K562 (cell line): ENCODE measurements around the gene ANKLE1. TPM values are rescaled to one million over a fixed set of nuclear protein-coding genes. Genes with fewer than 3 reads are reported as not detected.

ENCODE experiments used
- ATAC-seq: fragments of 200-7000 bp; cut with Tn5 transposase; 3 replicates; pipeline ENCODE4 v1.9.1; 2020; ENCODE audit warnings: moderate library complexity
- BruUV-seq: library from RNA; stranded (reverse); fragments of 400-500 nt; replicated peaks from 2 replicates; lab custom pipeline; 2021; lab: Mats Ljungman, UMichigan
- CTCF ChIA-PET: fragments of 300-600 bp; formaldehyde crosslinking; extraction: SDS; loops from one replicate; lab custom pipeline; 2021; ENCODE audit warnings: low intra/inter-chr PET ratio; lab: Yijun Ruan, JAX
- POLR2A ChIA-PET: fragments of 300-600, 350-650 bp; sonication (Branson Sonifier 250); formaldehyde crosslinking; extraction: SDS; loops from one replicate; lab custom pipeline; 2021; ENCODE audit warnings: antibody characterized with exemption, inconsistent platforms; lab: Yijun Ruan, JAX
- DNase-seq, 4 experiments: peaks; one replicate each; pipeline versions ENCODE4 v3.0.0 to v3.0.0-alpha.2; 2011 to 2018; ENCODE audit warnings: low spot score in 3 of 4, mixed read lengths in 3 of 4; ENCODE audit errors: extremely low read depth in 1 of 4
- FAIRE-seq: peaks from 2 replicates; lab custom pipeline; 2011; peaks lifted over from hg19 to GRCh38; lab: Jason Lieb, UNC
- H2AFZ ChIP-seq: 2 replicates; pipeline ENCODE4 v1.6.0; 2011; ENCODE audit warnings: low read depth, low read length, control low read depth, inconsistent platforms
- H3K27ac ChIP-seq: fragments of 200-600 bp; 3 replicates; pipeline ENCODE4 v1.8.0; 2011; ENCODE audit warnings: low read depth, mild to moderate bottlenecking, control low read depth, inconsistent platforms, low read length, moderate library complexity, mixed read lengths; ENCODE audit errors: extremely low read depth
- H3K27me3 ChIP-seq, 2 experiments: fragments of 300-600 bp in 1 of 2; 2 replicates in 1 of 2; 3 replicates in 1 of 2; pipeline versions ENCODE4 v1.6.0 to v1.8.0; 2011; ENCODE audit warnings: inconsistent platforms in 2 of 2, low read length in 2 of 2, mild to moderate bottlenecking in 1 of 2, mixed read lengths in 1 of 2, moderate library complexity in 1 of 2; ENCODE audit not compliant: control insufficient read depth in 2 of 2, insufficient read depth in 2 of 2
- H3K36me3 ChIP-seq: fragments of 300-600 bp; 3 replicates; pipeline ENCODE4 v1.8.0; 2011; ENCODE audit warnings: mild to moderate bottlenecking, low read length, inconsistent platforms; ENCODE audit not compliant: control insufficient read depth, insufficient read depth
- H3K4me1 ChIP-seq, 2 experiments: fragments of 200-600 bp in 1 of 2; replicated peaks in 1 of 2; 2 replicates in 1 of 2; 3 replicates in 1 of 2; pipeline versions ENCODE4 v1.5.1 to v1.8.0; 2011; ENCODE audit warnings: inconsistent platforms in 2 of 2, low read length in 2 of 2, mild to moderate bottlenecking in 1 of 2, mixed read lengths in 1 of 2, moderate library complexity in 1 of 2; ENCODE audit not compliant: control insufficient read depth in 2 of 2, insufficient read depth in 2 of 2
- H3K4me2 ChIP-seq: 2 replicates; pipeline ENCODE4 v1.6.1; 2011; ENCODE audit warnings: low read length, control low read depth, inconsistent platforms, mixed read lengths; ENCODE audit not compliant: insufficient read depth
- H3K4me3 ChIP-seq: fragments of 200-600 bp; sonication (generic), shearing (Covaris generic); 2 replicates; pipeline ENCODE4 v1.5.1; 2016; ENCODE audit warnings: control low read depth, inconsistent platforms
- H3K79me2 ChIP-seq: fragments of 200-600 bp; 3 replicates; pipeline ENCODE4 v1.8.0; 2011; ENCODE audit warnings: low read length, inconsistent platforms; ENCODE audit not compliant: control insufficient read depth, insufficient read depth
- H3K9ac ChIP-seq, 2 experiments: 2 replicates each; pipeline versions ENCODE4 v1.6.0 to v1.6.1; 2011; ENCODE audit warnings: low read depth in 2 of 2, low read length in 2 of 2, control low read depth in 1 of 2, inconsistent platforms in 1 of 2, mild to moderate bottlenecking in 1 of 2, mixed read lengths in 1 of 2; ENCODE audit not compliant: insufficient read depth in 1 of 2
- H3K9me1 ChIP-seq: one replicate; pipeline ENCODE4 v1.6.0; 2011; ENCODE audit warnings: inconsistent platforms, mild to moderate bottlenecking, low read length, moderate library complexity; ENCODE audit not compliant: control insufficient read depth, insufficient read depth
- H3K9me3 ChIP-seq: replicated peaks from 2 replicates; pipeline ENCODE4 v1.5.1; 2011; ENCODE audit warnings: low read depth, low read length, inconsistent platforms; ENCODE audit not compliant: control insufficient read depth, insufficient read depth
- H4K20me1 ChIP-seq: replicated peaks from 2 replicates; pipeline ENCODE4 v1.6.1; 2011; ENCODE audit warnings: low read length, inconsistent platforms, mixed read lengths; ENCODE audit not compliant: control insufficient read depth, insufficient read depth
- SAP30 ChIP-seq: fragments of 200-600 bp; sonication (generic); IDR thresholded peaks from 2 replicates; pipeline ENCODE4 v1.6.1; 2012; ENCODE audit warnings: borderline replicate concordance, low read depth, mild to moderate bottlenecking, moderate library complexity, low read length, control low read depth, inconsistent platforms; ENCODE audit not compliant: insufficient read depth, poor library complexity, severe bottlenecking
- WGBS: fragments of 100-300 bp; shearing (Covaris generic); methylation state at CpG from one replicate; pipeline ENCODE4 v1.1.6; 2016; ENCODE audit warnings: low coverage, mixed read lengths; ENCODE audit not compliant: insufficient coverage; ENCODE audit errors: missing lambda C conversion rate; 5-methylcytosine and 5-hydroxymethylcytosine counted together
- in situ Hi-C: fragments of 300-500 bp; cut with MboI; formaldehyde crosslinking; loops from 4 replicates; pipeline ENCODE4 v1.15.0; 2018; ENCODE audit warnings: inconsistent platforms, mixed read lengths
- intact Hi-C: fragments of 100-400 bp; cut with micrococcal nuclease; formaldehyde crosslinking; loops from 2 replicates; pipeline ENCODE4 v1.14.2; 2022
- polyA plus RNA-seq, 8 experiments: library from polyadenylated mRNA; depleted of rRNA in 4 of 8; stranded (reverse) in 5 of 8; unstranded in 3 of 8; fragments of >200 nt; fragmentation: Nextera tagmentation in 2 of 8; fragmentation: Illumina TruSeq in 1 of 8; extraction: Ambion mirVana in 2 of 8; extraction: Trizol in 1 of 8; gene quantifications; 2 replicates each; pipeline versions ENCODE4 v1.2.1 to v1.2.3, GENCODE V29; 2011 to 2014; ENCODE audit warnings: inconsistent platforms in 1 of 8, missing spikeins in 1 of 8
- total RNA-seq, 7 experiments: library from RNA; depleted of rRNA in 6 of 7; stranded (reverse); fragments of >200 nt in 6 of 7; fragmentation: Illumina TruSeq in 2 of 7; extraction: Trizol in 2 of 7; gene quantifications; 2 replicates each; pipeline versions ENCODE4 v1.2.1 to v1.2.3, GENCODE V29; 2011 to 2021; ENCODE audit warnings: low replicate concordance in 1 of 7
- TF ChIP-seq, protein P1 (sequence below): sonication (generic); formaldehyde crosslinking; IDR thresholded peaks from 2 replicates; pipeline ENCODE4 v1.8.1; 2023; ENCODE audit warnings: mild to moderate bottlenecking, missing genetic modification reagents
- TF ChIP-seq, protein P2 (sequence below), 3 experiments: fragments of 200-800 bp in 1 of 3; sonication (Bioruptor generic) in 1 of 3; sonication (generic) in 1 of 3; formaldehyde crosslinking in 1 of 3; IDR thresholded peaks; 2 replicates each; pipeline versions ENCODE4 v1.6.1 to v1.8.0; 2016 to 2022; ENCODE audit warnings: mild to moderate bottlenecking in 2 of 3, missing compliant biosample characterization in 2 of 3, missing genetic modification characterization in 2 of 3, missing genetic modification reagents in 1 of 3

Gene ANKLE1
- total and polyA plus RNA-seq, 9 of the 15 experiments (the other 6 are each of a cell fraction or from before 2014, with no cell fraction given) = 0.63 to 9.2 (median 2.9) TPM

DNA sequence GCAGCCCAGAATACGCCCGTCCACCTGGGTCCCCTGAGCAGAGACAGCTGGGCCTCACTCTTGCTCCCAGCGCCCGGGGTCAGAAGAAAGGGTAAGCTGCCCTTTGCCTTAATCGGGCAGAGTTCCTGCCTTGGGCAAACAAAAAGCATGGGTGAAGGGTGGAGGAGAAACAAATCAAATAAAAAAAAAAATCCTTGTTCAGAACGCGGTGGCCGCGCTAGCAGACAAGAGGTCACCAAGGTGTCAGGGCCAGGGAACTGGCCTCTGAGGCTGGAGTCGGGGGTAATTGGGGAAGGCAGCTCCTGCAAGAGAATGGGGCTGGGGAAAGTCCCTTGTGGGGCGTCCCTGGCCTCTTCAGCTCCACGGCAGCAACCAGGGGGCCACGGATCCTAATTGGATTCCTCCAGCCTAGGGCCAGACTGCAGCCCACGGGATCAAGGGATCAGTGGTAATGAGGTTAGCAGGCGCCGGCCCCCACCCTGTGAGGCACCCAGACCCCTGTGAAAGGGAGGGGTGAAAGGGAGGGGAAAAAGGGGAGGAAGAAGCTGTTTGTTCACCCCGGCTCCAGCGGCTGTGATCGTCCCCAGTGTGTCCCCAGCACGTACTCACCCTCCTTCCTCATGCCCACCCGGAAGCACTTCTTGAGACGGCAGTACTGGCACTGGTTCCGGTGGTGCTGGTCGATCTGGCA, 41.5 kb upstream of the ANKLE1 start:
- in situ Hi-C loops (no loop called here), intact Hi-C loops (no loop called here)
- no TSS peak for BruUV-seq
- H3K4me3 ChIP-seq = no peak overlapping the region
- H3K4me1 ChIP-seq = peaks cover 20 to 62% of the 10 kb centered on the region in 2 experiments
- FAIRE-seq = no peak
- no peak for ATAC-seq
- peaks cover 15% of the 10 kb centered on the region for H4K20me1 ChIP-seq
- ChIA-PET CTCF (no interaction called here), POLR2A (interaction anchor here (0.7 to 11.3 kb wide), 4 partner anchors 14 to 559 kb away, joined by 3 to 129 read pairs (median 4); partner anchors contain the start of genes DDA1, OCEL1 and USE1)
- no peak overlapping the region for H3K4me2 ChIP-seq
- H3K36me3 ChIP-seq = peaks cover 45% of the 10 kb centered on the region; the same call in 2 of the 3 replicates
- no peaks in the 10 kb centered on the region for H3K9me1 ChIP-seq
- no peaks in the 10 kb centered on the region for H3K27me3 ChIP-seq
- peaks cover 65% of the 10 kb centered on the region for H3K79me2 ChIP-seq
- WGBS = 78% methylated on average over 19 of the region's 24 CpGs
- no peak overlapping the region for H2AFZ ChIP-seq
- H3K9ac ChIP-seq = peak overlapping the region in 1 of 2 experiments; percentile 24; a peak in 2 of 4 replicates
- H3K27ac ChIP-seq = no peak overlapping the region
- TF ChIP-seq, protein P1, sequence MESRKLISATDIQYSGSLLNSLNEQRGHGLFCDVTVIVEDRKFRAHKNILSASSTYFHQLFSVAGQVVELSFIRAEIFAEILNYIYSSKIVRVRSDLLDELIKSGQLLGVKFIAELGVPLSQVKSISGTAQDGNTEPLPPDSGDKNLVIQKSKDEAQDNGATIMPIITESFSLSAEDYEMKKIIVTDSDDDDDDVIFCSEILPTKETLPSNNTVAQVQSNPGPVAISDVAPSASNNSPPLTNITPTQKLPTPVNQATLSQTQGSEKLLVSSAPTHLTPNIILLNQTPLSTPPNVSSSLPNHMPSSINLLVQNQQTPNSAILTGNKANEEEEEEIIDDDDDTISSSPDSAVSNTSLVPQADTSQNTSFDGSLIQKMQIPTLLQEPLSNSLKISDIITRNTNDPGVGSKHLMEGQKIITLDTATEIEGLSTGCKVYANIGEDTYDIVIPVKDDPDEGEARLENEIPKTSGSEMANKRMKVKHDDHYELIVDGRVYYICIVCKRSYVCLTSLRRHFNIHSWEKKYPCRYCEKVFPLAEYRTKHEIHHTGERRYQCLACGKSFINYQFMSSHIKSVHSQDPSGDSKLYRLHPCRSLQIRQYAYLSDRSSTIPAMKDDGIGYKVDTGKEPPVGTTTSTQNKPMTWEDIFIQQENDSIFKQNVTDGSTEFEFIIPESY (CRISPR knock-in tag) = 0 out of 2 replicates have a peak, but pooled peaks have one; percentile 16
- TF ChIP-seq, protein P2, sequence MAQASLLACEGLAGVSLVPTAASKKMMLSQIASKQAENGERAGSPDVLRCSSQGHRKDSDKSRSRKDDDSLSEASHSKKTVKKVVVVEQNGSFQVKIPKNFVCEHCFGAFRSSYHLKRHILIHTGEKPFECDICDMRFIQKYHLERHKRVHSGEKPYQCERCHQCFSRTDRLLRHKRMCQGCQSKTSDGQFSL (CRISPR knock-in tag; IDR thresholded peaks at IDR 0.05) = peak; percentile 77; the same call in 1 of the 2 replicates
- TF ChIP-seq, protein P2 (tag; IDR thresholded peaks at IDR 0.05) = no peak
- TF ChIP-seq SAP30 = no peak
- TF ChIP-seq, all 486 proteins: peak for 2
- H3K9me3 ChIP-seq = no peaks in the 10 kb centered on the region
- no peak for DNase-seq
